HCT116 (cell line): ENCODE data around the gene LRRFIP2. TPM values are rescaled to one million over a fixed set of nuclear protein-coding genes. Genes with fewer than 3 reads are reported as not detected.

ENCODE experiments used
- ATAC-seq: fragments of 200-7000 bp; cut with Tn5 transposase; 2 replicates; pipeline ENCODE4 v1.9.1; 2020; ENCODE audit warnings: mild to moderate bottlenecking, moderate library complexity
- BruUV-seq: library from RNA; stranded (reverse); fragments of 400-500 nt; replicated peaks from 2 replicates; lab custom pipeline; 2021; lab: Mats Ljungman, UMichigan
- CTCF ChIA-PET: fragments of 300-600 bp; sonication (Branson Sonifier 250); formaldehyde crosslinking; loops from one replicate; lab custom pipeline; 2021; ENCODE audit warnings: antibody characterized with exemption; lab: Charles Lee
- POLR2A ChIA-PET: fragments of 300-600, 350-600 bp; sonication (Branson Sonifier 250); formaldehyde crosslinking; loops from one replicate; lab custom pipeline; 2021; ENCODE audit warnings: antibody characterized with exemption; lab: Charles Lee
- RAD21 ChIA-PET, 2 experiments: fragments of 300-600 bp; sonication (Branson Sonifier 250); formaldehyde crosslinking; loops; one replicate each; lab custom pipeline; 2023; ENCODE audit warnings: low total read pairs in 2 of 2; ENCODE audit not compliant: uncharacterized antibody in 2 of 2, unreplicated experiment in 2 of 2, low non-redundant PET in 1 of 2; lab: Charles Lee
- DNase-seq: peaks from one replicate; pipeline ENCODE4 v3.0.0-alpha.2; 2010; ENCODE audit warnings: low read depth, low spot score
- H2AFZ ChIP-seq: fragments of 200-600 bp; shearing (Covaris generic), sonication (generic); 2 replicates; pipeline ENCODE4 v1.6.1; 2017; ENCODE audit warnings: low read depth, mixed run types, mixed read lengths, antibody characterized with exemption, low read length; ENCODE audit not compliant: poor library complexity, severe bottlenecking
- H3K27ac ChIP-seq: 2 replicates; pipeline ENCODE4 v1.5.1; 2012; ENCODE audit warnings: low read depth, low read length
- H3K27me3 ChIP-seq: fragments of 200-600 bp; sonication (generic); 2 replicates; pipeline ENCODE4 v1.6.1; 2016; ENCODE audit warnings: mixed run types, low read length, mixed read lengths; ENCODE audit not compliant: insufficient read depth
- H3K36me3 ChIP-seq, 2 experiments: fragments of 200-500 bp in 1 of 2; fragments of 200-600 bp in 1 of 2; sonication (Bioruptor generic) in 1 of 2; sonication (generic) in 1 of 2; 2 replicates each; pipeline versions ENCODE4 v1.5.1 to v1.6.1; 2014 to 2016; ENCODE audit warnings: low read length in 2 of 2, inconsistent platforms in 1 of 2, mixed read lengths in 1 of 2, mixed run types in 1 of 2; ENCODE audit not compliant: insufficient read depth in 2 of 2, control insufficient read depth in 1 of 2
- H3K4me1 ChIP-seq, 2 experiments: fragments of 200-600 bp in 1 of 2; sonication (generic) in 1 of 2; 2 replicates each; pipeline versions ENCODE4 v1.5.1 to v1.6.1; 2012 to 2017; ENCODE audit warnings: low read length in 2 of 2, inconsistent platforms in 1 of 2, mild to moderate bottlenecking in 1 of 2, mixed read lengths in 1 of 2, mixed run types in 1 of 2, moderate library complexity in 1 of 2; ENCODE audit not compliant: insufficient read depth in 2 of 2, control insufficient read depth in 1 of 2
- H3K4me2 ChIP-seq: fragments of 200-600 bp; sonication (generic); 2 replicates; pipeline ENCODE4 v1.6.1; 2017; ENCODE audit warnings: mixed run types, low read length, mixed read lengths
- H3K4me3 ChIP-seq, 2 experiments: fragments of 200-600 bp in 1 of 2; sonication (generic) in 1 of 2; replicated peaks in 1 of 2; 2 replicates each; pipeline ENCODE4 v1.5.1; 2011 to 2016; ENCODE audit warnings: low read length in 2 of 2, control low read depth in 1 of 2, low read depth in 1 of 2, mild to moderate bottlenecking in 1 of 2, mixed read lengths in 1 of 2, mixed run types in 1 of 2
- H3K79me2 ChIP-seq: fragments of 200-600 bp; sonication (generic); 2 replicates; pipeline ENCODE4 v1.6.1; 2017; ENCODE audit warnings: mild to moderate bottlenecking, mixed run types, low read length, moderate library complexity, mixed read lengths; ENCODE audit not compliant: insufficient read depth
- H3K9ac ChIP-seq: fragments of 200-600 bp; sonication (generic); 2 replicates; pipeline ENCODE4 v1.6.1; 2016; ENCODE audit warnings: low read length, mixed read lengths
- H3K9me2 ChIP-seq: fragments of 200-600 bp; sonication (generic), shearing (Covaris generic); 2 replicates; pipeline ENCODE4 v1.6.1; 2017; ENCODE audit warnings: mixed run types, mild to moderate bottlenecking, moderate library complexity; ENCODE audit not compliant: insufficient read depth
- H3K9me3 ChIP-seq, 2 experiments: fragments of 200-500 bp in 1 of 2; fragments of 200-600 bp in 1 of 2; sonication (Bioruptor generic) in 1 of 2; sonication (generic) in 1 of 2; 2 replicates each; pipeline ENCODE4 v1.6.1; 2014 to 2017; ENCODE audit warnings: low read length in 2 of 2, mixed read lengths in 2 of 2, inconsistent platforms in 1 of 2, low read depth in 1 of 2, mild to moderate bottlenecking in 1 of 2, mixed run types in 1 of 2, moderate library complexity in 1 of 2; ENCODE audit not compliant: control insufficient read depth in 1 of 2, insufficient read depth in 1 of 2
- H4K20me1 ChIP-seq: fragments of 200-600 bp; sonication (generic), shearing (Covaris generic); 2 replicates; pipeline ENCODE4 v1.6.1; 2017; ENCODE audit warnings: mixed run types, mild to moderate bottlenecking, moderate library complexity; ENCODE audit not compliant: insufficient read depth
- CBX3 ChIP-seq: IDR thresholded peaks from 2 replicates; pipeline ENCODE4 v1.6.1; 2012; ENCODE audit warnings: low read depth
- CEBPB ChIP-seq: IDR thresholded peaks from 2 replicates; pipeline ENCODE4 v1.6.1; 2012; ENCODE audit warnings: low read depth
- EGR1 ChIP-seq: IDR thresholded peaks from 2 replicates; pipeline ENCODE4 v1.6.1; 2012; ENCODE audit warnings: low read depth
- ELF1 ChIP-seq: IDR thresholded peaks from 2 replicates; pipeline ENCODE4 v1.6.1; 2012; ENCODE audit warnings: low read depth, borderline replicate concordance
- EZH2 ChIP-seq: fragments of 200-600 bp; sonication (generic); IDR thresholded peaks from 2 replicates; pipeline ENCODE4 v1.6.1; 2017; ENCODE audit warnings: antibody characterized with exemption, mixed run types
- FOSL1 ChIP-seq: IDR thresholded peaks from 2 replicates; pipeline ENCODE4 v1.6.1; 2012; ENCODE audit warnings: low read depth
- JUND ChIP-seq: IDR thresholded peaks from 2 replicates; pipeline ENCODE4 v1.6.1; 2012
- POLR2AphosphoS5 ChIP-seq: IDR thresholded peaks from 2 replicates; pipeline ENCODE4 v1.6.1; 2011; ENCODE audit warnings: mild to moderate bottlenecking, low read depth, low read length, moderate library complexity
- REST ChIP-seq: IDR thresholded peaks from 2 replicates; pipeline ENCODE4 v1.6.1; 2012; ENCODE audit warnings: low read depth
- SIN3A ChIP-seq: IDR thresholded peaks from 2 replicates; pipeline ENCODE4 v1.6.1; 2012; ENCODE audit warnings: low read depth
- TCF7L2 ChIP-seq: IDR thresholded peaks from 2 replicates; pipeline ENCODE4 v1.7.0; 2011; ENCODE audit warnings: borderline replicate concordance, inconsistent platforms; ENCODE audit not compliant: insufficient read depth, insufficient read length; ENCODE audit errors: extremely low read depth
- YY1 ChIP-seq: IDR thresholded peaks from 2 replicates; pipeline ENCODE4 v1.6.1; 2011; ENCODE audit warnings: low read length, low read depth, moderate library complexity, mild to moderate bottlenecking; ENCODE audit not compliant: insufficient replicate concordance; ENCODE audit errors: extremely low read depth
- ZFX ChIP-seq: fragments of 450-650 bp; IDR thresholded peaks from 2 replicates; pipeline ENCODE4 v1.6.1; 2017
- intact Hi-C: fragments of 100-400 bp; cut with micrococcal nuclease; formaldehyde crosslinking; loops from 2 replicates; pipeline ENCODE4 v1.10.0; 2022
- total RNA-seq: library from RNA; stranded (reverse); gene quantifications from one replicate; pipeline ENCODE4 v1.2.1, GENCODE V29; 2021; ENCODE audit not compliant: unreplicated experiment
- TF ChIP-seq, protein P1 (sequence below): IDR thresholded peaks from 2 replicates; pipeline ENCODE4 v1.6.1; 2012

The LRRFIP2 gene
- total RNA-seq, 1 experiment from 2014 or later, result 27.0 TPM

GRCh38 chr3:37216597-37217097, 42.3 kb upstream of the LRRFIP2 start (continued):
- TF ChIP-seq EGR1, result no peak
- TF ChIP-seq ZFX, result no peak
- no peak for TF ChIP-seq FOSL1
- no peak for TF ChIP-seq ELF1

DNA sequence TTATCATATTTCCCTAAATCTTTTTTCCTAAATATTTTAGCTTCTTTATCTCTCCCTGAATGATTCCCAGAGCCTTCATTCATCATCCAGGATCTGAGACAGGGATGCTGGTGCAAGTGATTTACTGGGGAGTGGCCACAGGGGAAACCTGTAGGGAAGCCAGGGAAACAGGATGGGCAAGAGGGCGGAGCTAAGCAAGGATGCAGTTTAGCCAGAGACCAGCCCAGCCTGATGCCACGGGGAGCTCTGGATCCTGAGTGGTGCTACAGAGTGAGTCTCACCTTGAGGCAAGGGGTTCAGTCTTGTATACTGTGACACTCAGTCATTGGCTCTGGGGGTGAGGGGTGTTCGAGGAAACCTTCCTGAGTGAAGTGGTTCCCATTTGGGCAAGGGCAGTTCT, 39.7 kb upstream of the LRRFIP2 start:
- TF ChIP-seq CEBPB (no peak), JUND (no peak), EZH2 (no peak), REST (no peak), EGR1 (no peak), FOSL1 (no peak), POLR2AphosphoS5 (no peak), TCF7L2 (no peak), CBX3 (no peak), YY1 (no peak), SIN3A (no peak)
- TF ChIP-seq, protein P1, sequence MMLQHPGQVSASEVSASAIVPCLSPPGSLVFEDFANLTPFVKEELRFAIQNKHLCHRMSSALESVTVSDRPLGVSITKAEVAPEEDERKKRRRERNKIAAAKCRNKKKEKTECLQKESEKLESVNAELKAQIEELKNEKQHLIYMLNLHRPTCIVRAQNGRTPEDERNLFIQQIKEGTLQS, result no peak
- Histone ChIP-seq H3K36me3 (no peaks in the 10 kb centered on the region), H4K20me1 (no peaks in the 10 kb centered on the region), H3K4me2 (no peak overlapping the region), H3K4me1 (peaks cover 0 to 4% of the 10 kb centered on the region in 2 experiments; a peak in 1 of 4 replicates), H3K27ac (no peak overlapping the region), H3K4me3 (no peak overlapping the region), H3K9ac (no peak overlapping the region), H3K9me3 (no peaks in the 10 kb centered on the region; a peak in 1 of 4 replicates), H2AFZ (no peak overlapping the region), H3K79me2 (no peaks in the 10 kb centered on the region), H3K9me2 (no peaks in the 10 kb centered on the region), H3K27me3 (no peaks in the 10 kb centered on the region)
- peak; percentile 66 for ATAC-seq
- ChIA-PET RAD21 (no interaction called here), POLR2A (no interaction called here), CTCF (interaction anchor here (0.6 to 1.2 kb wide), 2 partner anchors 190 to 309 kb away, joined by 3 to 5 read pairs; no protein-coding TSS in a partner anchor)
- intact Hi-C loops, result loop anchor here (5.0 to 10.0 kb wide), 3 partner anchors 219 to 487 kb away; partner anchors contain the start of genes EPM2AIP1 and MLH1
- DNase-seq, result no peak
- BruUV-seq, result no TSS peak
